Measurements from ENCODE around the gene ASXL3. TPM values are rescaled to one million over a fixed set of nuclear protein-coding genes. Genes with fewer than 3 reads are reported as not detected.

ASXL3 gene
- total RNA-seq, 1 experiment from 2014 or later, result 0.47 TPM

DNA sequence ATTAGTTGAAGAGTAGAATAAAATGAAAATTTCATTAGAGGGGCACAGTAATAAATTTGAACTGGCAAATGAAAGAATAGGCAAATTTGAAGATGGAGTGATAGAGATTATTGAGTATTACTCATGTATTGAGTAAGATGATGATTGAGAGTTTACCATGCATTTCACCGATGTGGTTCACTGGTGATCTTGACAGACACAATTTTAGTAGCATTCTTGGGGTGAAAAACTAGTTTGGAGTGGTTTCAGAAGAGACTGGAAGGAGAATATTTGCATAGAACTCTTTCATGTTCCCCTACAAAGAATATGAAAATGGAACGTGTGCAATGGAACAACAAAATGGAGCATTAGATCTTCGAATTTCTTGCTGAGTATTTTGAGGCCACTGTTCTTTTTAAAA lies 121.4 kb downstream of the ASXL3 start:
- BruUV-seq (replicated peaks), result no TSS peak
- H3K4me1 Mint-ChIP-seq (ENCODE audit: low read depth, unreplicated experiment), result no peaks in the 10 kb centered on the region
- no peak for DNase-seq
- TF ChIP-seq, protein P1, sequence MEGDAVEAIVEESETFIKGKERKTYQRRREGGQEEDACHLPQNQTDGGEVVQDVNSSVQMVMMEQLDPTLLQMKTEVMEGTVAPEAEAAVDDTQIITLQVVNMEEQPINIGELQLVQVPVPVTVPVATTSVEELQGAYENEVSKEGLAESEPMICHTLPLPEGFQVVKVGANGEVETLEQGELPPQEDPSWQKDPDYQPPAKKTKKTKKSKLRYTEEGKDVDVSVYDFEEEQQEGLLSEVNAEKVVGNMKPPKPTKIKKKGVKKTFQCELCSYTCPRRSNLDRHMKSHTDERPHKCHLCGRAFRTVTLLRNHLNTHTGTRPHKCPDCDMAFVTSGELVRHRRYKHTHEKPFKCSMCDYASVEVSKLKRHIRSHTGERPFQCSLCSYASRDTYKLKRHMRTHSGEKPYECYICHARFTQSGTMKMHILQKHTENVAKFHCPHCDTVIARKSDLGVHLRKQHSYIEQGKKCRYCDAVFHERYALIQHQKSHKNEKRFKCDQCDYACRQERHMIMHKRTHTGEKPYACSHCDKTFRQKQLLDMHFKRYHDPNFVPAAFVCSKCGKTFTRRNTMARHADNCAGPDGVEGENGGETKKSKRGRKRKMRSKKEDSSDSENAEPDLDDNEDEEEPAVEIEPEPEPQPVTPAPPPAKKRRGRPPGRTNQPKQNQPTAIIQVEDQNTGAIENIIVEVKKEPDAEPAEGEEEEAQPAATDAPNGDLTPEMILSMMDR (IDR thresholded peaks at IDR 0.05; ENCODE audit: unreplicated experiment), result no peak
- CTCF ChIA-PET, result no interaction called here
- no peak overlapping the region for H3K4me3 Mint-ChIP-seq (ENCODE audit: low read depth, unreplicated experiment)
- intact Hi-C loops (cut with micrococcal nuclease; ENCODE audit: unreplicated experiment), result no loop called here
- no peaks in the 10 kb centered on the region for H3K36me3 Mint-ChIP-seq (ENCODE audit: insufficient read depth, unreplicated experiment)
- H3K27ac Mint-ChIP-seq (ENCODE audit: unreplicated experiment), result no peak overlapping the region
- H3K9me3 Mint-ChIP-seq (ENCODE audit: low read depth, unreplicated experiment), result no peaks in the 10 kb centered on the region
- H3K27me3 Mint-ChIP-seq (ENCODE audit: unreplicated experiment), result no peaks in the 10 kb centered on the region

DNA sequence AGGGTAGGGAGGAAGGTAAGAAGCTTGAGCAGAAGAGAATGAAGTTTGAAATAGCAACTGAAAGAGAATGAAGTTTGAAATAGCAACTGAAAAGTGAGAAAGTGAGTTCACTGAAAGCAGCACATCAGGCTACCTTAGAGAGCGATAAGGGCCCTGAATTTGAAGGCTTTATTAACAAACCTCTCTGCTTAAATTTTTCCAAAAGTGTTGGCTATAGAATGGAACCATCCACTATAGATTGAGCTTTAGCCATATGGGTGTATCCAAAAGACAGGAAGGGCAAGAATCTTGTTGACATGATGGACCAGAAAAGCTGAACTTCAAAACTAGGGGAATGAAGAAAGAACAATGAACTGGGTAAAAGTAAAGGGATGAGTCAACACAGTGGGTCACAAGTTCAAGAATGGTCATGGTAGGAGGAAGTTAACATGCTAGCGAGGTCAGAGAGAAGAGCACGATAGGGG lies 122.5 kb downstream of the ASXL3 start:
- no peak overlapping the region for H3K4me3 Mint-ChIP-seq (ENCODE audit: low read depth, unreplicated experiment)
- no peaks in the 10 kb centered on the region for H3K4me1 Mint-ChIP-seq (ENCODE audit: low read depth, unreplicated experiment)
- BruUV-seq (replicated peaks), result no TSS peak
- CTCF ChIA-PET, result interaction anchor here (1.0 kb wide), 1 partner anchor 9 kb away, joined by 3 read pairs; no protein-coding TSS in a partner anchor
- no peaks in the 10 kb centered on the region for H3K36me3 Mint-ChIP-seq (ENCODE audit: insufficient read depth, unreplicated experiment)
- no peak overlapping the region for H3K27ac Mint-ChIP-seq (ENCODE audit: unreplicated experiment)
- no peaks in the 10 kb centered on the region for H3K27me3 Mint-ChIP-seq (ENCODE audit: unreplicated experiment)
- DNase-seq, result no peak
- H3K9me3 Mint-ChIP-seq (ENCODE audit: low read depth, unreplicated experiment), result no peaks in the 10 kb centered on the region
- intact Hi-C loops (cut with micrococcal nuclease; ENCODE audit: unreplicated experiment), result no loop called here
- TF ChIP-seq, protein P1 (IDR thresholded peaks at IDR 0.05; ENCODE audit: unreplicated experiment), result no peak

DNA sequence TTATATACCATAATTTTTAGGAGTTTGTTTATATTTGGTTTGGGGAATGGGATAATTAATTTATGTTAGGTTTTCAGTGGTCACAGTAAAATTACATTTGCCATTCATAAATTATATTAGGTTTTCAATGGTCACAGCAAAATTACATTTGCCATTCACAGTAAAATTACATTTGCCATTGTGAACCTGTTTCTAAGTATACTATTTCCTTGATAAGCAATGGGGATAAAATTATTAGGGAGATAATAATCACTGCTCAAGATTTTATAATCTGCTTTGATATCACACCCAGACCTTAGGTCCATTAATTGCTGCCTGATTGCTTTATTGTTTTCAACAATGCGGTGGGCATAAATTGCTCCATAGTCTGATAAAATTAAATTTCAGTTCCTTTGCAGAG lies 124.6 kb downstream of the ASXL3 start:
- peaks cover 4% of the 10 kb centered on the region for H3K9me3 Mint-ChIP-seq (ENCODE audit: low read depth, unreplicated experiment)
- intact Hi-C loops (cut with micrococcal nuclease; ENCODE audit: unreplicated experiment), result no loop called here
- no peak for DNase-seq
- H3K36me3 Mint-ChIP-seq (ENCODE audit: insufficient read depth, unreplicated experiment), result no peaks in the 10 kb centered on the region
- H3K27ac Mint-ChIP-seq (ENCODE audit: unreplicated experiment), result no peak overlapping the region
- BruUV-seq (replicated peaks), result no TSS peak
- TF ChIP-seq, protein P1 (IDR thresholded peaks at IDR 0.05; ENCODE audit: unreplicated experiment), result no peak
- CTCF ChIA-PET, result no interaction called here
- H3K4me1 Mint-ChIP-seq (ENCODE audit: low read depth, unreplicated experiment), result no peaks in the 10 kb centered on the region
- no peak overlapping the region for H3K4me3 Mint-ChIP-seq (ENCODE audit: low read depth, unreplicated experiment)
- no peaks in the 10 kb centered on the region for H3K27me3 Mint-ChIP-seq (ENCODE audit: unreplicated experiment)

DNA sequence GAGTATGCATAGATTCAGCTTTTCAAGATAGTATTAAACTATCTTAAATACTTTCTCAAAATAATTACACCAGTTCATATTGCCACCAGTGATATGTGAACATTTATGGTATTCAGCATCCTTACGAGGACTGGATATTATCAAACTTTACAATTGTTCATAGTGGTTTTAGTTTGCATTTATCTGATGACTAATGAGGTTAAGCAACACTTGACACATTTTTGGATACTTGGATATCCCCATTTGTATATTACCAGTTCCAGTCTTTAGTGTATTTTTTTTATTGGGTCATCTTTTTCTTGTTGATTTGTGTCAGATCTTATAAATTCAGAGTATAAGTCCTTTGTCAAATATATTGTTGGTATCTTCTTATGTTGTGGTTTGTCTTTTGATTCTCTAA lies 128.4 kb downstream of the ASXL3 start:
- no TSS peak for BruUV-seq (replicated peaks)
- peaks cover 4% of the 10 kb centered on the region for H3K9me3 Mint-ChIP-seq (ENCODE audit: low read depth, unreplicated experiment)
- H3K36me3 Mint-ChIP-seq (ENCODE audit: insufficient read depth, unreplicated experiment), result no peaks in the 10 kb centered on the region
- H3K27ac Mint-ChIP-seq (ENCODE audit: unreplicated experiment), result no peak overlapping the region
- H3K4me3 Mint-ChIP-seq (ENCODE audit: low read depth, unreplicated experiment), result no peak overlapping the region
- DNase-seq, result no peak
- H3K4me1 Mint-ChIP-seq (ENCODE audit: low read depth, unreplicated experiment), result no peaks in the 10 kb centered on the region
- H3K27me3 Mint-ChIP-seq (ENCODE audit: unreplicated experiment), result no peaks in the 10 kb centered on the region
- intact Hi-C loops (cut with micrococcal nuclease; ENCODE audit: unreplicated experiment), result no loop called here
- CTCF ChIA-PET, result interaction anchor here (1.5 kb wide), 1 partner anchor 101 kb away, joined by 4 read pairs; no protein-coding TSS in a partner anchor
- TF ChIP-seq, protein P1 (IDR thresholded peaks at IDR 0.05; ENCODE audit: unreplicated experiment), result no peak

Data from Calu3 (cell line).